ENCODE data around the gene DRGX. TPM values are rescaled to one million over a fixed set of nuclear protein-coding genes. Genes with fewer than 3 reads are reported as not detected.
A peak's percentile ranks its signal among the peaks of the same experiment; 100 is the strongest.

DRGX gene
- polyA plus RNA-seq, 6 donors from 2014 or later: not detected

DNA sequence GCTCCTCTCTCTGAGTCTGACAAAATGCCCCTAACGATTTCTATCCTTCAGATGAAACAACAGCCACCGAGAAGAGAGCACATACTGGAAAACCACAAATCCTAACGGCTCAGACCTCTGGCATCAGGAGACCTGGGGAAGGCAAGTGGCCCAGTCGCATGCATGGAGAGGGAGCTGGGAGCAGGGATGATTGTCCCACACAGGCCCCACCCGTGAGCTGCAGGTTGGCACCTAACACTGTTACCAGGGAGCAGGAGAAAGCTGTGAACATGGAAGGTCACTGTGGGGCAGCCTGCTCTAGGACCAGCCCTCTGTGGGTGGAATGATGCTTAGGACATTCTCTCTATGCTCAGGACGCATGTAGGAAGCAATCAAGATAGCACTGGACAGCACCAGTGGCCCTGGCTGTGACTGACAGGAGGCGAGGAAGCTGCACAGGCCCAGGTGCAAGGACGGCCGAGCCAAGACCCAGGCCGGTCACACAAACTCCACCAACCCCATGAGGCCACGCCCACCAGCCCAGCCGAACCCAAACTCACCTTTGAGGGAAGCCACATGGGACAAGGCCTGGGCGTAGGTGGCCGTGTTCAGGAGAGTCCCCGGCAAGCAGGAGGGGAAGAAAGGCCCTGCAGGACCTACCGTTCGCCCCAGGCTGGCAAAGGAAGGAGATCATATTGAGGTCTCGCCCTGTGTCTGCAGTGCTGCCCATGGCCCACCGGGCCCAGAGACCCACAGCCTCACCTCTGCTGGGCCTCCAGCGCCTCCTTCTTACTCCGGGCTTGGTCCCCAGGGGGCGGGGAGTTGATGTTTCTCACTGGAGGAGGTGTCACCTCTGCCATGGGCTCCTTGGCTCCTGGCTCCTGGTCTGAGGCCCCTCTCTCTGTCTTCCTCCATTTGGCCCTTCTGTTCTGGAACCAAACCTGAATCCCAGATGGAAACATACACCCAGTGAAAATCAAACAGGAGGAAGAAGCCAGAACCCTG lies 9.7 kb downstream of the DRGX start:
- H3K36me3 Mint-ChIP-seq: no peaks in the 10 kb centered on the region
- ATAC-seq (ENCODE audit: low read depth in 2 of 2) (no peak), DNase-seq (no peak)
- H3K4me1 Mint-ChIP-seq: no peaks in the 10 kb centered on the region
- peaks cover 0 to 2% (median 0%) of the 10 kb centered on the region in 7 donors for H3K9me3 Mint-ChIP-seq
- H3K27me3 Mint-ChIP-seq: peaks cover 24 to 73% (median 62%) of the 10 kb centered on the region in 3 donors
- no peak overlapping the region for H3K27ac Mint-ChIP-seq
- H3K4me3 Mint-ChIP-seq: no peak overlapping the region

DNA sequence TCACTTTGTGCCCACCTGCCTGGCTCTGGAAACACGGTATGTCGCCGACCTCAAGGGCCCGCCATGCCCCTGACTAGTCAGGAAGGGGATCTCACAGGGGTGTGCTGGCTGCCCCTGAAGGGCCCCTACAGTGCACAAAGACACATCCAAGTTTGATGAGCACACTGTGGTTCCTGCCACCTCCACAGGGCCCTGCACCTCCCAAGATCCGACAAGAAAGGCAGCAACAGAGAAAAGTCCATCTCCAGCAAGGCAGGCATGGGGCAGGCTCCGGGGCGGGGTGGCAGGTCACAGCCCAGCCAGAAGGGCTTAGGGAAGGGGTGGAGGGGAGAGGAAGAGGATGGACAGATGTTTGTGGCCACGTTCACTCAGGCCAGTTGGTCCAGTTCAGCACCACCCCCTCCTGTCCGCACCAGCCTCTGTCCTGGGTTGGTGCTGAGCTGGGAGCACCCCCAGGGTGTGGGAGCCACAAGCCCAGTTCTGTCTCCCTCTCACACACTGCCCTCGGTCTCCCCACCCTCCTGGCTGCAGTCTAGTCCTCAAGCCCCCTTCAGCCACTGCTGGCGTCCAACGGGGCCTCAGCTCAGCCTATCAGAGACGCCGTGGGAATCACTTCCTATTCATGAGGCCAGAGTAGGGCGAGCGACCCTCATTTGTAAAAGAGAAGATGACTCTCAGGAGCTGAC lies 11.5 kb downstream of the DRGX start:
- Mint-ChIP-seq H3K27ac (no peak overlapping the region), H3K9me3 (no peaks in the 10 kb centered on the region), H3K27me3 (peaks cover 19 to 63% (median 53%) of the 10 kb centered on the region in 3 donors), H3K36me3 (no peaks in the 10 kb centered on the region), H3K4me1 (no peaks in the 10 kb centered on the region), H3K4me3 (no peak overlapping the region)
- ATAC-seq (ENCODE audit: low read depth in 2 of 2) (no peak), DNase-seq (no peak)

DNA sequence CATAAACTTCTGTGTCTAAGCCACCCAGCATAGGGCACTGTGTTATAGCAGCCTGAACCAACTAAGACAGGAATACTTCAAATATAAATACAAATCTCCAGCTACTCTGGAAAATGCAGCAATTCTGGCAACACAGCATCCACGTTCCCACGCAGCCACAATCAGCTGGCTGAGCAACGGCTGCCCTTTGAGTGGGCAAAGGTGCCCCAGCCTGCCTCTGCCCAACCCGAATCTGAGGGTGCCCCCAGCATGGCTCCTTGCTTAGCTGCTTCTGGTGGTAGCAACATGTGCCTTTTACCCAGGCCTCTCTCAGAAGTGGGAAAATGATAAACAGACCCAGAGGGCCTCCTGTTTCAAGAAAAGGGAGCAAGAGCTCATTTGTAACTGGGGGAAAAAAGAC lies 12.0 kb downstream of the DRGX start:
- no peaks in the 10 kb centered on the region for H3K4me1 Mint-ChIP-seq
- H3K4me3 Mint-ChIP-seq: no peak overlapping the region
- H3K9me3 Mint-ChIP-seq: no peaks in the 10 kb centered on the region
- H3K27ac Mint-ChIP-seq: no peak overlapping the region
- ATAC-seq (ENCODE audit: low read depth in 2 of 2) (no peak), DNase-seq (no peak)
- H3K36me3 Mint-ChIP-seq: no peaks in the 10 kb centered on the region
- H3K27me3 Mint-ChIP-seq: peaks cover 13 to 58% (median 48%) of the 10 kb centered on the region in 3 donors

DNA sequence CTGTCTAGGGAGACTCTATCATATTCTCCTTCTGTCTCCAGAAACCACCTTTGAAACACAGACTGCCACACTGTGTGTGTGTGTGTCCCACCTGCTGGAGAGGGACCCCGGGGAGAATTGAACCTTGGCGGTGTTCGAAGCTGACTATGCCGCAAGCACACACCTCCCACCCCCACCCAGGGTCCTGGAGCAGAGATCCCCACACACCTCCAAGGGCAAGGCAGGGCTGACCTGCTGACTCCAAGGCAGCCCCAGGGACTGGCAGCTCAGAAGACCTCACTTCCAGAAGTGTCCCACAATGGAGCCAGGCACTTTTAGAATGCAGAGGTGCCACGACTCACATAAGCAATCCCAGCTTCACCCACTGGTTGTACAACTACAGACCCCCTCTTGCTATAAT lies 13.1 kb downstream of the DRGX start:
- H3K36me3 Mint-ChIP-seq: no peaks in the 10 kb centered on the region
- H3K4me3 Mint-ChIP-seq: no peak overlapping the region
- peak overlapping the region in 1 of 6 donors; percentile 54 for H3K27ac Mint-ChIP-seq
- DNase-seq (no peak), ATAC-seq (ENCODE audit: low read depth in 2 of 2) (no peak)
- H3K27me3 Mint-ChIP-seq: peaks cover 5 to 49% (median 38%) of the 10 kb centered on the region in 3 donors
- no peaks in the 10 kb centered on the region for H3K9me3 Mint-ChIP-seq
- H3K4me1 Mint-ChIP-seq: no peaks in the 10 kb centered on the region

DNA sequence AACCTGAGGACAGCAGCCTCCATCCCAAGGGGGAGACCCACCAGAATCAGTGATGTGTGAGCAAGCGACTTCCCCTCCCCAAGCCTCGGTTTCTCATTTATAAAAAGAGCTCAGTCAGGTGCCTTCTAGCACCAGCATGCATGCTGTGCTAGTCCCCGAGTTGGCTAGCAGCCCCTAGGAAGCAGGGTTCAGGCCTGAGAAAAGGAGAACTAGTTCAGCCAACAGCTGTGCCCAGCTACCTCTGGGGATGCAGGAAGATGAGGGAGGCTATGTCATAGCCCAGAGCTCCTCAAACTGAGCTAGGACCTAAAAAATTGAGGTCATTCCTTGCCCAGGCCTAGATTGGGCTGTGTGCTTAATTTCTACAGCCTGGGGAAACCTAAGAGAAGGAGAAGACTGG lies 13.7 kb downstream of the DRGX start:
- no peak overlapping the region for H3K4me3 Mint-ChIP-seq
- ATAC-seq (ENCODE audit: low read depth in 2 of 2) (no peak), DNase-seq (no peak)
- H3K27ac Mint-ChIP-seq: no peak overlapping the region
- H3K4me1 Mint-ChIP-seq: no peaks in the 10 kb centered on the region
- no peaks in the 10 kb centered on the region for H3K36me3 Mint-ChIP-seq
- peaks cover 5 to 43% (median 37%) of the 10 kb centered on the region in 3 donors for H3K27me3 Mint-ChIP-seq
- H3K9me3 Mint-ChIP-seq: no peaks in the 10 kb centered on the region

DNA sequence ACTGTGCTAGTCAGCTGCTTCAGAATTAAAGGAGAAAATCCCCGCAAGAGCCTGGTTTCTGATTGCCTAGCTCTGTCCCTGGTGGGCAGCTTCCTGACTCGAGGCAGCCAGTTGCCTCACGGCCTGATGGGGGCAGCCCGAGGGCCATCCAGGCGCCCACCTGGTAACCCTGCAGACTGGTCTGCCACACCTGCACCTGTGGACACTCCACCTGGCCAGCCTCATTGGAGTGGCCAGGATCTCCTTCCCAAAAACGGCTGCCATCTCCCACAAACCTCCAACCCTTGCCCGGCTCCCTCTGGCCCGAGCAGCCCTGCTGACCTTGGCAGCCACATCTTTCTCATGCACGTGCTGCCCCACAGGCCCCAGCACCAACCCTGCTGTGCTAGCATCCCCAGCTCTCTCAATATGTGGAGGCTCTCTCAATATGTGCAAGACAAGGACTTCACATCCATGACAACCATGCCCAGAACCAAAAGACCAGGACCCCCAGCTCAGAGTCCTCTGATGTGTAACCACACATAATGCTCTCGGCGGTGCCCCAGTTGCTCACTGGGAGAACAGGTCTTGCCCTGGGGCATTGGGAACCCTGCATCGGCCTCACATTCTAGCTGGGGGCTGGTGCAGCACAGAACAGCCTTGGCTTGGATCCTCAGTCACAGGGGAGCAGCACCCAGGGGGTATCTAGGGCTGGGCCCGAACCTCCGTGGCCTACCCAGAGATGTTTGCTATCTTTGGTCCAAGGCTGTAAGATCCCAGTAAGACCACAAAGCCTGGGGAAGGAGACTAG lies 14.6 kb downstream of the DRGX start:
- no peak for DNase-seq
- Mint-ChIP-seq H3K4me3 (no peak overlapping the region), H3K4me1 (no peaks in the 10 kb centered on the region), H3K36me3 (no peaks in the 10 kb centered on the region), H3K27ac (no peak overlapping the region), H3K9me3 (no peaks in the 10 kb centered on the region), H3K27me3 (peaks cover 5 to 48% (median 45%) of the 10 kb centered on the region in 3 donors)
- no peak for ATAC-seq (ENCODE audit: low read depth in 2 of 2)

DNA sequence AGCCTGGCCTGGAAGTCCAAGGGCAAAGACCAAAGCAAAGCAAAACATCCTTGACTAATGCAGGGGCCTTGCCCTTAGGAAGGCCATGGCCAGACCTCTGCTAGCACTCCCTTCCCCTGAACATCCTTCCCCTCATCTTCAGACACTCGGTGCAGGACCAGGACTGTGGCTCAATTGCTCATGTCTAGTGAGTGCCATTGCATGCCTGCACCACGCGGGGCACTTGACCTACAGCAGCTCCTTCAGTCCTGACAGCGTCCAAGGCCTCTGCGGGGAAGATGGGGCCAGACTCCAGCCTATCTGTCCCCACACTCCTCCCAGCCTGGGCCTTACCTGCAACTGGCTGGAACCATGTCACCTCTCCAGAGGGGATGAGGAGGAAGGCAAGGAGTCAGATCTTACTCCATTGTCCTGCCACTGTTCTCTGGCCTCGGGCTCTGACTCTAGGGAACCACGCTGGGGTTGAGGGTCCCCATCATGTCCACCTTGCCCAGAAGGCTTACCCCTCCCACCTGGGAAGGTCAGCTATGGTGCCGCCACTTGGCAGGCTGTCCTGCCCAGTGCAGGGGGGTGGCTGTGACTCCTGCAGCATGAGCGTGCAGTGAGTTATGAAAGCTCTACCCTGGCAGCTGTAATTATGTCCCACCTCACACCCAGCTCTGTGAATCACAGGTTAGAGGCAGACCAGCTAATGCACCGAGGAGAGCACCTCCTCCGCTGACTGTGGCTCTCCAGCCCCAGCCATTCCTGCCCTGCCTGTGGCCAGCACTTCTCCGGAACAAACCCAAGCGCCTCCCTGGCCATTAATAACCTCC lies 16.1 kb downstream of the DRGX start:
- no peak for DNase-seq
- ATAC-seq (ENCODE audit: low read depth in 2 of 2): peak in 1 of 2 donors; percentile 20
- no peaks in the 10 kb centered on the region for H3K36me3 Mint-ChIP-seq
- peaks cover 5 to 51% (median 44%) of the 10 kb centered on the region in 3 donors for H3K27me3 Mint-ChIP-seq
- H3K4me3 Mint-ChIP-seq: no peak overlapping the region
- H3K4me1 Mint-ChIP-seq: no peaks in the 10 kb centered on the region
- no peaks in the 10 kb centered on the region for H3K9me3 Mint-ChIP-seq
- peak overlapping the region in 1 of 6 donors; percentile 67 for H3K27ac Mint-ChIP-seq

DNA sequence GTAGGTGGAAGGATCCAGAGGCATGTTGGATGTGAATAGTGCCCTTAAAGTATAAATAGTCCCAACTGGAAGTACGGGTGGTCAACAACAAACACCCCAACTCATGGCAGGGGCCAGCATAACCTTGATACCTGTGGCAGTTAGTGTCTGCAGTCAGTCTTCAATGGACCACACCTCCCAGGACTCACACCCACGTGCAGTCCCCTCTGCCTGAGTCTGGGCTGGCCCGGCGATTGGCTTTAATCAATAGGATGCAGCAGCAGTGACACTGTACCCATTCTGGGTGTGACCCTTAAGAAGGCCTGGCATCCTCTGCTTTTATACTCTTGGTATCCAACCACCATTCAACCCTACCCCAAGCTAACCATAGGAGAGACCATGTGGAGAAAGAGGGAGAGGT lies 18.6 kb downstream of the DRGX start:
- DNase-seq (no peak), ATAC-seq (ENCODE audit: low read depth in 2 of 2) (no peak)
- Mint-ChIP-seq H3K36me3 (no peaks in the 10 kb centered on the region), H3K4me1 (no peaks in the 10 kb centered on the region), H3K9me3 (no peaks in the 10 kb centered on the region), H3K27ac (peak overlapping the region in 1 of 6 donors; percentile 47), H3K27me3 (peaks cover 17 to 37% (median 29%) of the 10 kb centered on the region in 3 donors), H3K4me3 (no peak overlapping the region)

DNA sequence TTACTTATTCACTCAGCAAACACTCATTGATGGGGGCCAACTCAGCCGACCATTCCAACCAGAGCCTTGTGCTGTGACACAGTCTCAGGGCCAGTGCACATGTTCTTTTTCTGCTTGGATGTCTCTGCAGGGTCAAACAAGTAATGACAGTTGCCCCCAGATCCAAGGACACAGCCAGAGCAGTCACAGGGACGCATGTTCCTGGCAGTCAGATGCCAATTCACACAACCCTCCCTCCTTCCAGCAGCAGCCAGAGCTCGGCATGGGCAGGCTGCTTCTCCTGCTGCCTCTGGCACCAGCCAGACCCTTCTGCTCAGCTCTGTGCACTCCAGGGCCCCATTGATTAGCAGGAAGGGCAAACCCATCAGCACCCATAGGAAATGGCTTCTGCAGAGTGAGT lies 20.3 kb downstream of the DRGX start:
- H3K36me3 Mint-ChIP-seq: no peaks in the 10 kb centered on the region
- no peaks in the 10 kb centered on the region for H3K4me1 Mint-ChIP-seq
- H3K9me3 Mint-ChIP-seq: no peaks in the 10 kb centered on the region
- ATAC-seq (ENCODE audit: low read depth in 2 of 2) (no peak), DNase-seq (no peak)
- H3K4me3 Mint-ChIP-seq: no peak overlapping the region
- peaks cover 20 to 29% (median 29%) of the 10 kb centered on the region in 3 donors for H3K27me3 Mint-ChIP-seq
- no peak overlapping the region for H3K27ac Mint-ChIP-seq

DNA sequence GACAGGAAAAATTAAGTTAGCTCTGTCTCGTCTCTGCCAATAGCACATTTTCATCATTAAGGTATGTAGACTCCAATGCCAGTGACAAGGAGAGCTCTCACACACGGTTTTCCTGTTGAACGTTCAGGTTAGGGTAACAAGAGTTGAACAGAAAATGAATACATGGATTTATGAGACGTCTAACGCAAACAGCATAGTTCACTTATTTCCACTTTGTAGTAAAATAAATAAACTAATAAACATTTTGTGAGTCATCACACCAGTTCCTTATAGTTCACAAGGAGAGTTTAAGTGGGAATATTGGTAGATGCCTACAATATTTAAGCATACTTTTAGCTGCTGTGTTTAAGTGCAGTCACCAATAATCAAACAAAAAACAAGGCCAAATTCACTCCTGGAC lies 21.1 kb downstream of the DRGX start:
- H3K27ac Mint-ChIP-seq: no peak overlapping the region
- H3K27me3 Mint-ChIP-seq: peaks cover 19 to 32% (median 23%) of the 10 kb centered on the region in 3 donors
- no peak overlapping the region for H3K4me3 Mint-ChIP-seq
- DNase-seq (no peak), ATAC-seq (ENCODE audit: low read depth in 2 of 2) (no peak)
- H3K9me3 Mint-ChIP-seq: no peaks in the 10 kb centered on the region
- no peaks in the 10 kb centered on the region for H3K4me1 Mint-ChIP-seq
- H3K36me3 Mint-ChIP-seq: no peaks in the 10 kb centered on the region

DNA sequence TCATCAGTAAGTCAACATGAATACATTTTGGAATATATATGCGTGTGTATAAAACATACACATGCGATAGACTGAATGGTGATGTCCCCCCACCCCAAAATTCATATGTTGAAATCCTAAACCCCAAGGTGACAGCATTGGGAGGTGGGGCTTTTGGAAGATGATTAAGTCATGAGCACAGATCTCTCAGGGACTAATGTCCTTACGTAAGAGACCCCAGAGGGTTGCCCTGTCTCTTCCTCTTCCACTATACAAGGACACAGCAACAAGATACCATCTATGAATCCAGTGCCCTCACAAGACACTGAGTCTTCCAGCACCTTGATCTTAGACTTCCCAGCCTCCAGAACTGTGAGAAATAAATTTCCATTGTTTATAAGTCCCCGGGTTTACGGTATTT lies 22.5 kb downstream of the DRGX start:
- Mint-ChIP-seq H3K4me1 (no peaks in the 10 kb centered on the region), H3K9me3 (no peaks in the 10 kb centered on the region), H3K27ac (no peak overlapping the region), H3K27me3 (peaks cover 19 to 40% (median 30%) of the 10 kb centered on the region in 3 donors), H3K4me3 (no peak overlapping the region), H3K36me3 (no peaks in the 10 kb centered on the region)
- DNase-seq (no peak), ATAC-seq (ENCODE audit: low read depth in 2 of 2) (no peak)

DNA sequence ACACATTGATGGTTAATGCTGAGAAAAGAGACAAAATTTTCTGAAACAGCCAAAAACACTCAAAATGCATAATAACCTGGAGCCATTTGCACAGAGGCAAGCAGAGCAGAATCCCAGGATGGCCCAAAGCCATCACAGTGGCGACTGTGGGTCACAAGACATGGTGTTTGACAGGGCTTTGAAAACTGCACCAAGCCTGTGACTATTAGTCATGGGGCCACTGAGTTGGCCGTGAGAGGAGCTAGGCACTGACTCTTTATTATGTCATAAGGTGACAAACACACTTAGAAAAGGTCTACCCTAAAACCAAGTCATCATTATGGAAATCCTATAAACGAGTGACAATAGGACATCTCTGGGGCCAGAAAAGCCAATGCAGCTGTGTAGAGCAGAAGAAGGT lies 23.9 kb downstream of the DRGX start:
- no peak for ATAC-seq (ENCODE audit: low read depth in 2 of 2)
- no peak overlapping the region for H3K4me3 Mint-ChIP-seq

More for the DNA sequence above, 23.9 kb downstream of the DRGX start:
- H3K27ac Mint-ChIP-seq: no peak overlapping the region
- no peaks in the 10 kb centered on the region for H3K4me1 Mint-ChIP-seq
- no peaks in the 10 kb centered on the region for H3K9me3 Mint-ChIP-seq
- DNase-seq: no peak
- H3K27me3 Mint-ChIP-seq: peaks cover 19 to 39% (median 30%) of the 10 kb centered on the region in 3 donors
- H3K36me3 Mint-ChIP-seq: no peaks in the 10 kb centered on the region

Data from naive B cell (primary cell).